Measurements from ENCODE around the gene ZNF211.

ZNF211 gene

GRCh38 chr19:57655443-57655842 is 22.5 kb downstream of the ZNF211 start:
- no peak for DNase-seq (ENCODE audit: low read depth in 2 of 2)

DNA sequence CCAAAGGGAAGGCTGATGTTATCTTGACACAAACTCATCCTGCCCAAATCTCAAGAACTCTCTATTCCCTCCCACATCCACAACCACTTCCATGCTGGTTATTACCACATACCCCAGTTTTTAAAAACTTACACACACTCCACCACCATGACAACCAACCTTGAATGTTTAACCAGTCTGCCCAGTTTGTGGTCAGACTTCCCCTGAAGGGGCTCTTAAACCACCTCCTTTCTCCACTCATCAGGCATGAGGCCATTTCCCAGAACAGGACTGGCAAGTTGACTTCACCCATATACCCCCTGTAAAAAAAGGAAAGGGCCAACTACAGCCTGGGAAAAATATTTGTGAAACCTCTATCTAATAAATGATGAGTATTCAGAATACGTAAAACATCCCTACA is 23.4 kb downstream of the ZNF211 start:
- no peak for DNase-seq (ENCODE audit: low read depth in 2 of 2)

- no peak for DNase-seq (ENCODE audit: low read depth in 2 of 2)
Observed at GRCh38 chr19:57664269-57665127, 31.5 kb downstream of the ZNF211 start.

- no peak for DNase-seq (ENCODE audit: low read depth in 2 of 2)
Observed at GRCh38 chr19:57665261-57665806, 32.4 kb downstream of the ZNF211 start.

- no peak for DNase-seq (ENCODE audit: low read depth in 2 of 2)
Observed at GRCh38 chr19:57667228-57667627, 34.3 kb downstream of the ZNF211 start.

DNA sequence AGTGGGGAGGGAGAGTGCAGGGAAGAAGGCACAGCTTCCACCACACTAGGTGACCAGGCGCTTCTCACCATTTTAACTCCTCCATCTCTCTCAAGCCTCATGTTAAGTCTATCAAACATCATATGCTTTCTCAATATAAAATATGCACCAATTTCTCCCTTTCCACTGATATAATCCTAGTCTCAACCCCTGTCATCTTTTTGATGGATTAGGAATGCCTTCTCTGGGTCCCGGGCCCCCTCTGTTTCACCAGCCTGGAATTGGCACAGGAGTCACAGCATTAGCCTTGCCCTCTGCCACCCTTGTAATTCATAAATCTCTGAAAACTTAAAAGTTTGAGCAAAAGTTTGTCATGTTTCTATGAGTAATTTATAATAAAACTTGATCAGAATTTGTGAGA is 35.7 kb downstream of the ZNF211 start, which contains the start of gene ZSCAN4:
TSS of gene ZSCAN4 (plus strand) at position 301 of the 400 bp plus-strand sequence. CDS start 7,211 bp downstream, outside the sequence.
- no peak for DNase-seq (ENCODE audit: low read depth in 2 of 2)

DNA sequence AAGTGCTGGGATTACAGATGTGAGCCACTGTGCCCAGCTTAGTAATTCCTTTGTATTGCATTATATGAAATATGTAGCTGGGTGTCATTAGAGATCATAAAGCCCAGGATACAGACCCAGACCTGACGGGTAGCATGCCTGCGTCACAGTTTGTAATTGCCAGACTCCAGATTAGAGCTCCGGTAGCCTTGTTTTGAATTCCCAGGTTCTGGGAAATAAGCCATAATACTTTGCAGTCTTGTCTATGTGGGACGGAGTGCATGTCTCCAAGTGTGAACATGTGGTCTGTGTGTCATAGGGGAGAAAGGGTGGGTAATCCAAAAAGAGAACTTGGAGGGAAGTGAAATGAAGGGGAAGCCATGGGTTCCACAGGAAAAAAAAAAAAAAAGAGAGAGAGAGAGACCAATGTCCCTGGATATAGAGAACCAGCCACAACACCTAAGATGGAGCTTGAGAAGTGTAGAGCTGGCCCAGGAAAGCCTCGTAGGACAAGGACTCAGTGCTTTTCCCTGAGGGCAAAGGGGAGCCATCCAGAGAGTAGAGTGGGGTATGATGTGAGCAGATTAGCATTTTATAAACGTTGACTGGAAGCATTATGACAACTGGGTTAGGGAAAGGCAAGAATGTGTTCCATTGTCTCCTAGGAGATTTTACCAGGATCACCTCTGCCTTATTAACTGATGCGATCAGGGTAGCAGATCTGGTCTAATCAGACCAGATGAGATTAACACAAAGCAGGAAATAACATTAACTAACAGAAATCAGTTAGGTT is 38.3 kb downstream of the ZNF211 start:
- no peak for DNase-seq (ENCODE audit: low read depth in 2 of 2)

DNA sequence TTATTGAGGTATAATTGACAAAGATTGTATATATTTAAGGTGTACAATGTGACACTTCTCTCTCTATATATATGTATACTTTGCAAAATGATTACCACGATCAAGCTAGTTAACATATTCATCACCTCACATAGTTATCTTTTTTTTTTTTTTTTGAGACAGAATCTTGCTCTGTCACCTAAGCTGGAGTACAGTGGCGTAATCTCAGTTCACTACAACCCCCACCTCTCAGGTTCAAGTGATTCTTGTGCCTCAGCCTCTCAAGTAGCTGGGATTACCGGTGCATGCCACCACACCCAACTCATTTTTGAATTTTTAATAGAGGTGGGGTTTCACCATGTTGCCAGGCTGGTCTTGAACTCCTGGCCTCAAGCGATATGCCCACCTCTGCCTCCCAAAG is 39.5 kb downstream of the ZNF211 start:
- no peak for DNase-seq (ENCODE audit: low read depth in 2 of 2)

DNA sequence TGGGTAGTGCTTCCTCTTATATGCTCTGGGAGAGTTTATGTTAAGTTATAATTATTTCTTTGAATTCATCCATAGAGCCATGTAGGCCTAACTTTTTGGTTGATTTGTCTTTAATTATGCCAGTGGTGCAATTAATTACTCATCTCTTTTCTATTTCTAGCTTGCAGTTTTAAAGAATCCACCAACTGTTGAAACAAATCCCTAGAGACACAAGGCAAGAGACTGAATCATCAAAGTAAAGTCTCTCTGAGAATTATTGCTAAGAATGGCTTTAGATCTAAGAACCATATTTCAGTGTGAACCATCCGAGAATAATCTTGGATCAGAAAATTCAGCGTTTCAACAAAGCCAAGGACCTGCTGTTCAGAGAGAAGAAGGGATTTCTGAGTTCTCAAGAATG is 42.9 kb downstream of the ZNF211 start:
- DNase-seq (ENCODE audit: low read depth in 2 of 2), result no peak

GRCh38 chr19:57682226-57682766 is 49.3 kb downstream of the ZNF211 start:
- DNase-seq (ENCODE audit: low read depth in 2 of 2), result no peak

DNA sequence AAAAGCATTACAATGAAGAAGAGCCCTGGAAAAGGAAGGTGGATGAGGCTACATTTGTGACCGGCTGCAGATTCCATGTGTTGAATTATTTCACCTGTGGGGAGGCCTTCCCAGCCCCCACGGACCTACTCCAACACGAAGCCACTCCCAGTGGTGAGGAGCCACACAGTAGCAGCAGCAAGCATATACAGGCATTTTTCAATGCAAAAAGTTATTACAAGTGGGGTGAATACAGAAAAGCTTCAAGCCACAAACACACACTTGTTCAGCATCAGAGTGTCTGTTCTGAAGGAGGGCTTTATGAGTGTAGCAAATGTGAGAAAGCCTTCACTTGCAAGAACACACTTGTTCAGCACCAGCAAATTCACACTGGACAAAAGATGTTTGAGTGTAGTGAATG is 53.8 kb downstream of the ZNF211 start:
- no peak for DNase-seq (ENCODE audit: low read depth in 2 of 2)

DNA sequence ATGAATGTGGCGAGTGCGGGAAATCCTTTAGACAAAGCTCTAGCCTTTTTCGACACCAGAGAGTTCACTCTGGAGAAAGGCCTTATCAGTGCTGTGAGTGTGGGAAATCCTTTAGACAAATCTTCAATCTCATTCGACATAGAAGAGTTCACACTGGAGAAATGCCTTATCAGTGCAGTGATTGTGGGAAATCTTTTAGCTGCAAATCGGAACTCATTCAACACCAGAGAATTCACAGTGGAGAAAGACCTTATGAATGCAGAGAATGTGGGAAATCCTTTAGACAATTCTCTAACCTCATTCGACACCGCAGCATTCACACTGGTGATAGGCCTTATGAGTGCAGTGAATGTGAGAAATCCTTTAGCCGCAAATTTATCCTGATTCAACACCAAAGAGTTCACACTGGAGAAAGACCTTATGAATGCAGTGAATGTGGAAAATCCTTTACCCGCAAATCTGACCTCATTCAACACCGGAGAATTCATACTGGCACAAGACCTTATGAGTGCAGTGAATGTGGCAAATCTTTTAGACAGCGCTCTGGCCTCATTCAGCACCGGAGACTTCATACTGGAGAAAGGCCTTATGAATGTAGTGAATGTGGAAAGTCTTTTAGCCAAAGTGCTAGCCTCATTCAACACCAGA is 54.5 kb downstream of the ZNF211 start:
- no peak for DNase-seq (ENCODE audit: low read depth in 2 of 2)

GRCh38 chr19:57688011-57688763 is 55.2 kb downstream of the ZNF211 start:
- DNase-seq (ENCODE audit: low read depth in 2 of 2), result no peak

GRCh38 chr19:57689750-57690149 is 56.8 kb downstream of the ZNF211 start:
- DNase-seq (ENCODE audit: low read depth in 2 of 2), result no peak
